K562 treated with DMSO at 1 percent for 4 hours (cell line): ENCODE measurements around the gene GRAP2. TPM values are rescaled to one million over a fixed set of nuclear protein-coding genes. Genes with fewer than 3 reads are reported as not detected.

Source experiments
- total RNA-seq: library from RNA; unstranded; fragments of 300-600 nt; gene quantifications from 2 replicates; pipeline ENCODE4 v1.2.3, GENCODE V29; 2022; ENCODE audit not compliant: insufficient read depth

GRAP2 gene
- total RNA-seq = 58.9 and 75.7 TPM in 2 replicates

GRCh38 chr22:39900306-39901227 lies at the start of gene GRAP2:
TSS of gene GRAP2 (plus strand) at chr22:39901084. CDS start at chr22:39947107, 46,023 bp downstream.

DNA sequence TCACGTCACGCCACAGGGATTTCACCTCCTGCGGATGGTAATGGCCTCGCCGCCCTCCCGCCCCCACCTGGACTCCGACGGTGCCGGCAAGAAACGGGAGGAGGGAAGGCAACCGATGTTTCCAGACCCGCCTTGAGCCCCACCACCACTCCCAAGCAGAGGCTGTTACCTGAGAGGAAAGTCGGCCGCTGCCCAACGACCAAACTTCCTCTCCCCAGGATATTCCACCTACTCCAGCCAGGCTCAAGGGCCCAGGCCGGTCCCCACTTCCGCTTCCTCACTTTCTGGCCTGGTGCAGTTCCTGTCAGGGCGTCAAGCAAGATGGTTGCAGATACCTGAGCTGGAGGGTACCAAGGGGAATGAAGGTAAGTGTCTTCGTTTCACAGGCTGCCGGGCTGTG lies 7.4 kb upstream of the GRAP2 start, which contains the start of gene ENTHD1:
Gene ENTHD1, minus strand, starts transcription at position 235 of the 400 bp plus-strand sequence. CDS start 6,012 bp downstream, outside the sequence.

DNA sequence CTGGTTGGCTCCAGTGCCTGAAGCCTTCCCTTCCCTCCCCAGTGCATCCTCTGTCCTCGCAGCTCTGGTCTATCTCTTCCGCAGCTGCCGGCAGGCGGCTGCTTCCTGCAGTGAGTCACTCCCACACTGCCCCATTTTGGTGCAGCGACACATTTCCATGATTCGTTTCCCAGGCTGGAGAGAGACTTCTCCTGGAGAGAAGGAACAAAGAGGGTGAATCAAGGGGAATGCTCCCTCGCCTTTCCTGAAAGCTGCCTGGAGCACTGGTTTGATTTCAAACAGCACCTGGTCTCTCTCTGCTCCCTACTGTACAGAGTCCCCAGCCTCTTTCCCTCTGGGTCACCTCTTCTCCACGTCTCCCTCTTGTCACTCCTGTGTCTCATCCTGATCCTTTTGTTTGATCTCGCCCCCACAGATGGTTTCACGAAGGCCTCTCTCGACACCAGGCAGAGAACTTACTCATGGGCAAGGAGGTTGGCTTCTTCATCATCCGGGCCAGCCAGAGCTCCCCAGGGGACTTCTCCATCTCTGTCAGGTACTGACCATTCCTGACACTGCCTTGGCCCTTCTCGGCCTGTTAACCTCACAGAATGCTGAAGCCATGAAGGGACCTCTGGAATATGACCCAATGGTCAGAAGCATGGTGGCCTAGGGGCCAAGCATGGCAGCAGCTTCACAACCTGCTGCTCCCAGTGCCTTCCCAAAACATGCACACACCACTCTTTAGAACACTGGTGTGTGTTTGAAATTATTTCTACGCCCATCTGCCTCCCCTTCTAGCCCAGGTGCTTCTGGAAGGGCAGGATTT lies 59.0 kb downstream of the GRAP2 start, which contains the start of gene TMA7B:
Gene TMA7B, plus strand, starts transcription at position 758 of the 808 bp plus-strand sequence. CDS start 3,978 bp downstream, outside the sequence.

GRCh38 chr22:39994566-39995392 lies 93.9 kb downstream of the GRAP2 start, which contains the start of gene FAM83F:
TSS of gene FAM83F (plus strand) at chr22:39994954. CDS start at chr22:39995043, 89 bp downstream.

Other genes with a start within 250 kb of the GRAP2 start
- gene ENTHD1, start 7.3 kb upstream of the GRAP2 start, total RNA-seq = 2.1 and 3.8 TPM in 2 replicates
- 3.0 and 3.3 TPM in 2 replicates for gene TMA7B, start 59.3 kb downstream of the GRAP2 start, total RNA-seq
- gene FAM83F, start 93.9 kb downstream of the GRAP2 start, total RNA-seq = 0.35 TPM in 1 of 2 replicates, not detected in the other